Omental fat pad (tissue), 4 donors: ENCODE measurements around the gene NTRK3. TPM values are rescaled to one million over a fixed set of nuclear protein-coding genes. Genes with fewer than 3 reads are reported as not detected.

Experiments used
- ATAC-seq: fragments of 150-250 bp; one replicate; pipeline ENCODE4 v1.9.1; 2016; ENCODE audit warnings: mild to moderate bottlenecking, moderate library complexity; ENCODE audit not compliant: low FRiP score
- DNase-seq: peaks from one replicate; pipeline ENCODE4 v3.0.0-alpha.2; 2019; ENCODE audit warnings: low spot score
- CTCF ChIP-seq, 3 donors: fragments of 450-650 bp; IDR thresholded peaks; one replicate each; pipeline ENCODE4 v1.5.1; 2016 to 2017; ENCODE audit warnings: antibody characterized with exemption in 3 of 3, mild to moderate bottlenecking in 3 of 3, moderate library complexity in 2 of 3
- total RNA-seq, 4 donors: library from RNA; depleted of rRNA; stranded (reverse); fragments of >200 nt; gene quantifications; one replicate each; pipeline ENCODE4 v1.1.0, GENCODE V29; 2016

The NTRK3 gene
- total RNA-seq, 4 donors from 2014 or later, result 0.75 to 5.2 (median 3.6) TPM

GRCh38 chr15:88178631-88179030 lies 77.9 kb downstream of the NTRK3 start:
- ATAC-seq, result no peak
- no peak for DNase-seq
- no peak for TF ChIP-seq CTCF (IDR thresholded peaks at IDR 0.05)

- TF ChIP-seq CTCF (IDR thresholded peaks at IDR 0.05), result no peak
- DNase-seq, result no peak
Measured at GRCh38 chr15:88177451-88177850, 79.1 kb downstream of the NTRK3 start.

GRCh38 chr15:88174571-88174970 lies 82.0 kb downstream of the NTRK3 start:
- TF ChIP-seq CTCF (IDR thresholded peaks at IDR 0.05), result no peak
- ATAC-seq (no peak), DNase-seq (no peak)

More at GRCh38 chr15:88177451-88177850, 79.1 kb downstream of the NTRK3 start:
- no peak for ATAC-seq

- DNase-seq (no peak), ATAC-seq (no peak)
- no peak for TF ChIP-seq CTCF (IDR thresholded peaks at IDR 0.05)
Measured at GRCh38 chr15:88166082-88166993, 90.2 kb downstream of the NTRK3 start.

GRCh38 chr15:88161636-88162035 lies 94.9 kb downstream of the NTRK3 start:
- no peak for ATAC-seq
- DNase-seq, result no peak
- no peak for TF ChIP-seq CTCF (IDR thresholded peaks at IDR 0.05)

- no peak for TF ChIP-seq CTCF (IDR thresholded peaks at IDR 0.05)
- DNase-seq, result no peak
- no peak for ATAC-seq
Measured at GRCh38 chr15:88155310-88155709, 101.2 kb downstream of the NTRK3 start.

GRCh38 chr15:88152672-88153071 lies 103.9 kb downstream of the NTRK3 start:
- no peak for TF ChIP-seq CTCF (IDR thresholded peaks at IDR 0.05)
- DNase-seq, result no peak
- no peak for ATAC-seq
